Cardiac muscle cell (in vitro differentiated cells and primary cell): ENCODE measurements around the gene PER1. TPM values are rescaled to one million over a fixed set of nuclear protein-coding genes. Genes with fewer than 3 reads are reported as not detected.

Experiments
- DNase-seq, 2 donors: peaks; one replicate each; pipeline versions ENCODE4 v3.0.0 to v3.0.0-alpha.2; 2010 to 2017; ENCODE audit warnings: low read depth in 1 of 2, low spot score in 1 of 2
- H3K27ac ChIP-seq: fragments of 200-600 bp; sonication (generic); 2 replicates; pipeline ENCODE4 v1.5.1; 2016
- H3K27me3 ChIP-seq: fragments of 200-600 bp; sonication (generic); 2 replicates; pipeline ENCODE4 v1.6.0; 2016; ENCODE audit warnings: control low read depth
- H3K36me3 ChIP-seq: fragments of 200-600 bp; sonication (generic); 2 replicates; pipeline ENCODE4 v1.5.1; 2016; ENCODE audit warnings: control low read depth
- H3K4me1 ChIP-seq: fragments of 200-600 bp; sonication (generic); 2 replicates; pipeline ENCODE4 v1.8.1; 2017; ENCODE audit warnings: low read depth, mild to moderate bottlenecking, mixed run types
- H3K4me3 ChIP-seq: fragments of 200-600 bp; sonication (generic); 2 replicates; pipeline ENCODE4 v1.5.1; 2016; ENCODE audit warnings: mild to moderate bottlenecking
- H3K9me3 ChIP-seq: fragments of 200-600 bp; sonication (generic); 2 replicates; pipeline ENCODE4 v1.5.1; 2017; ENCODE audit warnings: low read depth, mild to moderate bottlenecking, control low read depth
- CTCF ChIP-seq: IDR thresholded peaks from 2 replicates; pipeline ENCODE4 v1.5.1; 2012; ENCODE audit warnings: low read depth, mild to moderate bottlenecking, low read length
- polyA plus RNA-seq: library from polyadenylated mRNA; unstranded; fragments of >200 nt; fragmentation: Nextera tagmentation; extraction: Ambion mirVana; gene quantifications from 2 replicates; pipeline ENCODE4 v1.2.1, GENCODE V29; 2016
- total RNA-seq: library from RNA; depleted of rRNA; stranded (reverse); fragments of >200 nt; gene quantifications from 2 replicates; pipeline ENCODE4 v1.2.3, GENCODE V29; 2016

Gene PER1
- total and polyA plus RNA-seq, 2 experiments from 2014 or later = 28.2 to 51.9 TPM

- H3K4me1 ChIP-seq = peaks cover 26% of the 10 kb centered on the region
- H3K36me3 ChIP-seq = no peaks in the 10 kb centered on the region
- peak overlapping the region; percentile 88 for H3K27ac ChIP-seq
- DNase-seq = no peak
- no peaks in the 10 kb centered on the region for H3K9me3 ChIP-seq
- no peak for TF ChIP-seq CTCF
- H3K4me3 ChIP-seq = peak overlapping the region; percentile 42
- H3K27me3 ChIP-seq = no peaks in the 10 kb centered on the region
These were observed 3.2 kb upstream of the PER1 start for GRCh38 chr17:8155231-8155995.

GRCh38 chr17:8154608-8155155, 2.5 kb upstream of the PER1 start:
- peaks cover 34% of the 10 kb centered on the region for H3K4me1 ChIP-seq
- H3K4me3 ChIP-seq = peak overlapping the region; percentile 42
- TF ChIP-seq CTCF = no peak
- H3K9me3 ChIP-seq = no peaks in the 10 kb centered on the region
- H3K27ac ChIP-seq = peak overlapping the region; percentile 88
- H3K36me3 ChIP-seq = peaks cover 4% of the 10 kb centered on the region
- H3K27me3 ChIP-seq = no peaks in the 10 kb centered on the region
- no peak for DNase-seq

- Histone ChIP-seq H3K4me3 (peak overlapping the region; percentile 11), H3K27me3 (no peaks in the 10 kb centered on the region), H3K9me3 (no peaks in the 10 kb centered on the region), H3K4me1 (peaks cover 38% of the 10 kb centered on the region), H3K27ac (peak overlapping the region; percentile 88), H3K36me3 (peaks cover 9% of the 10 kb centered on the region)
- no peak for TF ChIP-seq CTCF
- peak; percentile 92 to 100 for DNase-seq
These were observed 1.9 kb upstream of the PER1 start for GRCh38 chr17:8153957-8154607.

- H3K4me1 ChIP-seq = peaks cover 38% of the 10 kb centered on the region
- no peaks in the 10 kb centered on the region for H3K9me3 ChIP-seq
- no peaks in the 10 kb centered on the region for H3K27me3 ChIP-seq
- H3K4me3 ChIP-seq = no peak overlapping the region
- no peak for TF ChIP-seq CTCF
- peak overlapping the region; percentile 88 for H3K27ac ChIP-seq
- DNase-seq = peak in 1 of 2 donors; percentile 98
- peaks cover 11% of the 10 kb centered on the region for H3K36me3 ChIP-seq
These were observed 1.3 kb upstream of the PER1 start for GRCh38 chr17:8153525-8153956.

- Histone ChIP-seq H3K27me3 (no peaks in the 10 kb centered on the region), H3K4me1 (peaks cover 38% of the 10 kb centered on the region), H3K9me3 (no peaks in the 10 kb centered on the region), H3K36me3 (peaks cover 16% of the 10 kb centered on the region), H3K4me3 (no peak overlapping the region), H3K27ac (peak overlapping the region; percentile 88)
- DNase-seq = no peak
- TF ChIP-seq CTCF = no peak
These were observed 837 bp upstream of the PER1 start for GRCh38 chr17:8153031-8153451.
